ELR (cell line): ENCODE data around the gene KCND3.
A peak's percentile ranks its signal among the peaks of the same experiment; 100 is the strongest.

Experiments
- DNase-seq: peaks from one replicate; pipeline ENCODE4 v3.0.0-alpha.2; 2015; ENCODE audit warnings: low read depth

KCND3 gene

GRCh38 chr1:111776391-111776790, 213.1 kb downstream of the KCND3 start:
- DNase-seq = no peak

GRCh38 chr1:111775966-111776365, 213.5 kb downstream of the KCND3 start:
- no peak for DNase-seq

GRCh38 chr1:111770916-111771315, 218.6 kb downstream of the KCND3 start:
- DNase-seq = no peak

GRCh38 chr1:111769517-111770146, 219.8 kb downstream of the KCND3 start:
- peak; percentile 80 for DNase-seq

- no peak for DNase-seq
Observed at GRCh38 chr1:111768625-111769024, 220.8 kb downstream of the KCND3 start.

GRCh38 chr1:111768023-111768422, 221.4 kb downstream of the KCND3 start:
- DNase-seq = no peak

GRCh38 chr1:111762332-111762731, 227.1 kb downstream of the KCND3 start:
- peak; percentile 20 for DNase-seq

GRCh38 chr1:111761717-111762116, 227.8 kb downstream of the KCND3 start:
- DNase-seq = no peak

GRCh38 chr1:111758373-111758772, 231.1 kb downstream of the KCND3 start:
- DNase-seq = peak; percentile 29

- no peak for DNase-seq
Observed at GRCh38 chr1:111756124-111756513, 233.3 kb downstream of the KCND3 start.

- peak; percentile 99 for DNase-seq
Observed at GRCh38 chr1:111755331-111756123, 233.9 kb downstream of the KCND3 start, which contains the start of gene DDX20. Gene DDX20, plus strand, starts transcription at chr1:111755901. Its CDS starts 24 bp downstream, at chr1:111755925.

GRCh38 chr1:111754984-111755330, 234.5 kb downstream of the KCND3 start:
- DNase-seq = peak; percentile 83

GRCh38 chr1:111751906-111752575, 237.4 kb downstream of the KCND3 start:
- no peak for DNase-seq

- no peak for DNase-seq
Observed at GRCh38 chr1:111750856-111751255, 238.6 kb downstream of the KCND3 start.

- DNase-seq = no peak
Observed at GRCh38 chr1:111749628-111750027, 239.8 kb downstream of the KCND3 start.

GRCh38 chr1:111747947-111748346, 241.5 kb downstream of the KCND3 start:
- no peak for DNase-seq

GRCh38 chr1:111747282-111747734, 242.2 kb downstream of the KCND3 start:
- peak; percentile 89 for DNase-seq

- DNase-seq = no peak
Observed at GRCh38 chr1:111746614-111746999, 242.9 kb downstream of the KCND3 start.

- peak; percentile 42 for DNase-seq
Observed at GRCh38 chr1:111745675-111746613, 243.5 kb downstream of the KCND3 start.

GRCh38 chr1:111743679-111744101, 245.8 kb downstream of the KCND3 start:
- peak; percentile 73 for DNase-seq

GRCh38 chr1:111742938-111743549, 246.4 kb downstream of the KCND3 start:
- DNase-seq = peak; percentile 49
